ENCODE results near the gene CCL7. TPM values are rescaled to one million over a fixed set of nuclear protein-coding genes. Genes with fewer than 3 reads are reported as not detected.

The CCL7 gene
- total RNA-seq, 1 experiment from 2014 or later, result 0.31 TPM

- H3K4me1 ChIP-seq (ENCODE audit: control insufficient read depth, insufficient read depth, low read length), result no peaks in the 10 kb centered on the region
- POLR2A ChIA-PET, result no interaction called here
- ATAC-seq, result no peak
- no peak overlapping the region for H3K27ac ChIP-seq (ENCODE audit: low read length)
- no peaks in the 10 kb centered on the region for H3K27me3 ChIP-seq (ENCODE audit: control insufficient read depth, insufficient read depth, low read length)
- BruUV-seq (replicated peaks), result no TSS peak
- CTCF ChIA-PET, result no interaction called here
- no peak overlapping the region for H3K4me3 ChIP-seq (ENCODE audit: low read depth in 2 of 2, low read length in 2 of 2)
- no peaks in the 10 kb centered on the region for H3K36me3 ChIP-seq (ENCODE audit: control insufficient read depth, insufficient read depth, low read length)
- intact Hi-C loops (cut with micrococcal nuclease; ENCODE audit: unreplicated experiment) (no loop called here), in situ Hi-C loops (cut with HindIII; ENCODE audit: low pct_unique_long_range_greater_than_20kb, low sequenced_read_pairs) (no loop called here)
- no peak for DNase-seq (ENCODE audit: low read depth, low spot score)
- TF ChIP-seq REST (IDR thresholded peaks at IDR 0.05; ENCODE audit: insufficient read depth in 1 of 2, low read depth in 2 of 2, low read length in 1 of 2) (no peak), POLR2AphosphoS5 (IDR thresholded peaks at IDR 0.05; ENCODE audit: low read depth, low read length) (no peak), SIN3A (IDR thresholded peaks at IDR 0.05; ENCODE audit: borderline replicate concordance, insufficient read depth, low read depth, low read length) (no peak)
- TF ChIP-seq, protein P1, sequence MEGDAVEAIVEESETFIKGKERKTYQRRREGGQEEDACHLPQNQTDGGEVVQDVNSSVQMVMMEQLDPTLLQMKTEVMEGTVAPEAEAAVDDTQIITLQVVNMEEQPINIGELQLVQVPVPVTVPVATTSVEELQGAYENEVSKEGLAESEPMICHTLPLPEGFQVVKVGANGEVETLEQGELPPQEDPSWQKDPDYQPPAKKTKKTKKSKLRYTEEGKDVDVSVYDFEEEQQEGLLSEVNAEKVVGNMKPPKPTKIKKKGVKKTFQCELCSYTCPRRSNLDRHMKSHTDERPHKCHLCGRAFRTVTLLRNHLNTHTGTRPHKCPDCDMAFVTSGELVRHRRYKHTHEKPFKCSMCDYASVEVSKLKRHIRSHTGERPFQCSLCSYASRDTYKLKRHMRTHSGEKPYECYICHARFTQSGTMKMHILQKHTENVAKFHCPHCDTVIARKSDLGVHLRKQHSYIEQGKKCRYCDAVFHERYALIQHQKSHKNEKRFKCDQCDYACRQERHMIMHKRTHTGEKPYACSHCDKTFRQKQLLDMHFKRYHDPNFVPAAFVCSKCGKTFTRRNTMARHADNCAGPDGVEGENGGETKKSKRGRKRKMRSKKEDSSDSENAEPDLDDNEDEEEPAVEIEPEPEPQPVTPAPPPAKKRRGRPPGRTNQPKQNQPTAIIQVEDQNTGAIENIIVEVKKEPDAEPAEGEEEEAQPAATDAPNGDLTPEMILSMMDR (IDR thresholded peaks at IDR 0.05), result 0 out of 2 replicates have a peak, but pooled peaks have one; percentile 13
- no peaks in the 10 kb centered on the region for H3K9me3 ChIP-seq (ENCODE audit: control insufficient read depth, insufficient read depth, low read depth, low read length)
Observed at GRCh38 chr17:34318474-34318873, 48.5 kb downstream of the CCL7 start.

- Histone ChIP-seq H3K9me3 (ENCODE audit: control insufficient read depth, insufficient read depth, low read depth, low read length) (no peaks in the 10 kb centered on the region), H3K27ac (ENCODE audit: low read length) (no peak within 1 kb of the TSS), H3K4me1 (ENCODE audit: control insufficient read depth, insufficient read depth, low read length) (no peaks in the 10 kb centered on the region), H3K4me3 (ENCODE audit: low read depth in 2 of 2, low read length in 2 of 2) (no peak within 1 kb of the TSS), H3K27me3 (ENCODE audit: control insufficient read depth, insufficient read depth, low read length) (no peaks in the 10 kb centered on the region), H3K36me3 (ENCODE audit: control insufficient read depth, insufficient read depth, low read length) (no peaks in the 10 kb centered on the region)
- intact Hi-C loops (cut with micrococcal nuclease; ENCODE audit: unreplicated experiment), result no loop called here
- ATAC-seq (no peak), DNase-seq (ENCODE audit: low read depth, low spot score) (no peak)
- TF ChIP-seq REST (IDR thresholded peaks at IDR 0.05; ENCODE audit: insufficient read depth in 1 of 2, low read depth in 2 of 2, low read length in 1 of 2) (no peak), POLR2AphosphoS5 (IDR thresholded peaks at IDR 0.05; ENCODE audit: low read depth, low read length) (no peak), TCF7L2 (IDR thresholded peaks at IDR 0.05; ENCODE audit: low read depth, low read length) (no peak), SIN3A (IDR thresholded peaks at IDR 0.05; ENCODE audit: borderline replicate concordance, insufficient read depth, low read depth, low read length) (no peak)
- TF ChIP-seq, protein P1 (IDR thresholded peaks at IDR 0.05), result no peak
- in situ Hi-C loops (cut with HindIII; ENCODE audit: low pct_unique_long_range_greater_than_20kb, low sequenced_read_pairs), result no loop called here
- ChIA-PET CTCF (interaction anchor here (0.6 kb wide), 1 partner anchor 45 kb away, joined by 3 read pairs; no protein-coding TSS in a partner anchor), POLR2A (no interaction called here)
- no TSS peak for BruUV-seq (replicated peaks)
Observed at GRCh38 chr17:34319039-34319483, 49.0 kb downstream of the CCL7 start, which contains the start of gene CCL8. Gene CCL8, plus strand, starts transcription at chr17:34319435. Its CDS starts 67 bp downstream, at chr17:34319502.
